ENCODE data around the gene QSOX2.

Gene QSOX2

DNA sequence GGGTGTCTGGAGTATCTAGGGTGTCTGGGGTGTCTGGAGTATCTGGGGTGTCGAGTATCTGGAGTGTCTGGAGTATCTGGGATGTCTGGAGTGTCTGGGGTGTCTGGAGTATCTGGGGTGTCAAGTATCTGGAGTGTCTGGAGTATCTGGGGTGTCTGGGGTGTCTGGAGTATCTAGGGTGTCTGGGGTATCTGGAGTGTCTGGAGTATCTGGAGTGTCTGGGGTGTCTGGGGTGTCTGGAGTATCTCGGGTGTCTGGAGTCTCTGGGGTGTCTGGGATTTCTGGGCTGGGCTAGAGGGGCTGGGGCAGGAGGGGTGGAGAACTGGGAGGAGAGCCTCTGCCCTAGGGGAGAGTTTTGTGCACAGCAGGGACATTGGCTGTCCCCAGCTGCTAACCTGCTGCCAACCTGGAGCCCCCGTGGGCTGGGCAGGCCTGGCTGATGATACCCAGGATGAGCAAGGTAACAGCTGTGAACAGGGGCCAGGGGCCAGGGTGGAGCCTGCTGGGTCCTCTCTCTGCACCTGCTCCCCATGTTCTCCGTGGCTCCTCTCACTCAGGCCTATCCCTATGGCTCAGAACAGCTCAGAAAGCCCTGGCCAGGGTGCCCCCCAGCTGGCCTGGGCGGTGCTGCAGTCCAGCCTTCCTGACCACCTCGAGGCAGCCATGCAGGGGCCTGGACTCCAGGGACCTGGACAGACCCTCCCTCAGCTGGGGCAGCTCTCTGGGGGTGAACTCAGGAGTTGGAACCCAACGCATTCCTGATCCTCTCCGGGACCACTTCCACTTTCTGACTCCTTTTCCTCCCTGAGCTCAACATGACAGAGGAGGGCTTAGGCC lies 70.6 kb downstream of the QSOX2 start:
- DNase-seq (ENCODE audit: low read depth, low spot score): no peak

- no peak for DNase-seq (ENCODE audit: low read depth, low spot score)
Measured at GRCh38 chr9:136173648-136174290, 71.8 kb downstream of the QSOX2 start.

GRCh38 chr9:136172412-136173079 lies 73.1 kb downstream of the QSOX2 start:
- DNase-seq (ENCODE audit: low read depth, low spot score): no peak

- no peak for DNase-seq (ENCODE audit: low read depth, low spot score)
Measured at GRCh38 chr9:136171801-136172411, 73.7 kb downstream of the QSOX2 start.

- DNase-seq (ENCODE audit: low read depth, low spot score): no peak
Measured at GRCh38 chr9:136171009-136171800, 74.4 kb downstream of the QSOX2 start.

- DNase-seq (ENCODE audit: low read depth, low spot score): no peak
Measured at GRCh38 chr9:136170006-136170901, 75.4 kb downstream of the QSOX2 start.

GRCh38 chr9:136169495-136169894 lies 76.1 kb downstream of the QSOX2 start:
- DNase-seq (ENCODE audit: low read depth, low spot score): no peak

GRCh38 chr9:136163248-136163850 lies 82.3 kb downstream of the QSOX2 start:
- DNase-seq (ENCODE audit: low read depth, low spot score): no peak

DNA sequence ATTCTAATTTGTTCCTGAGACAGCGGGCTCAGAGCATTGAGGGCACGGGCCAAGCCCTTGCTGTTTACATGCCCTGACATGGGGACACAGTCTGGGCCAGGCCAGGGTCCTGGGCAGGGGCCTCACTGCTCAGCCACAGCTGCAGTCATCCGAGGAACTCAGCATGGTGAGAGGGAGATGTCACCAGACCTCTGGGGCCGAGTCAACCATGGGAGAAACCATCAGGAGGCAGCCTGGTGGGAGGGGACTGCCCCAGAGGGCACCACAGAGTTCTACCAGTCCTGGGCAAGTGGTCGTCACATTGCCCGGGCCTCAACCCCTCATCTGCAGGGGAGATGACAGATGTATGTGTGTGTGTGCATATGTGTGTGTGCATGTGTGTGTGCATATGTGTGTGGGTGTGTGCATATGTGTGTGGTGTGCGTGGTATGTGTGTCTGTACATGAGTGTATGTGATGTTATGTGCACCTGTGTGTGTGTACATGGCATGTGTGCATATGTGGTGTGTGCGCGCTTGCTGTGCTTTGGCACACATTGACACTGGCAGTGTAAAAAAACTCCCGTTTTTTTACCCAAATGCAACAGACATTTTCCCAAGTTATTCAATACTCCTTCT lies 84.5 kb downstream of the QSOX2 start:
- no peak for DNase-seq (ENCODE audit: low read depth, low spot score)

GRCh38 chr9:136160381-136160841 lies 85.2 kb downstream of the QSOX2 start:
- DNase-seq (ENCODE audit: low read depth, low spot score): no peak

- DNase-seq (ENCODE audit: low read depth, low spot score): no peak
Measured at GRCh38 chr9:136159851-136160250, 85.8 kb downstream of the QSOX2 start.

- no peak for DNase-seq (ENCODE audit: low read depth, low spot score)
Measured at GRCh38 chr9:136157477-136158265, 87.9 kb downstream of the QSOX2 start.

All from smooth muscle cell of the brain vasculature (primary cell).